KMS-11 (cell line): Measurements from ENCODE around the gene SIRT1.

Experiments used
- H2AFZ ChIP-seq: fragments of 200-600 bp; sonication (generic); 2 replicates; pipeline ENCODE4 v1.6.1; 2016; ENCODE audit warnings: antibody characterized with exemption, mixed run types, low read depth
- H3K27ac ChIP-seq: fragments of 200-600 bp; sonication (generic); 2 replicates; pipeline ENCODE4 v1.6.1; 2016; ENCODE audit warnings: mild to moderate bottlenecking, mixed run types
- H3K27me3 ChIP-seq: fragments of 200-600 bp; sonication (generic); 2 replicates; pipeline ENCODE4 v1.6.1; 2017; ENCODE audit warnings: mild to moderate bottlenecking, low read depth, mixed run types, moderate library complexity; ENCODE audit not compliant: insufficient read depth
- H3K36me3 ChIP-seq: fragments of 200-600 bp; sonication (generic); 2 replicates; pipeline ENCODE4 v1.6.1; 2017; ENCODE audit warnings: mild to moderate bottlenecking, mixed run types; ENCODE audit not compliant: insufficient read depth
- H3K4me1 ChIP-seq: fragments of 200-600 bp; sonication (generic); 2 replicates; pipeline ENCODE4 v1.6.1; 2016; ENCODE audit warnings: mild to moderate bottlenecking, low read depth, mixed run types; ENCODE audit not compliant: poor library complexity, severe bottlenecking
- H3K4me2 ChIP-seq: fragments of 200-600 bp; sonication (generic); 2 replicates; pipeline ENCODE4 v1.7.0; 2016; ENCODE audit warnings: mild to moderate bottlenecking, mixed run types
- H3K4me3 ChIP-seq: fragments of 200-600 bp; sonication (generic); IDR thresholded peaks from 2 replicates; pipeline ENCODE4 v1.6.1; 2017; ENCODE audit warnings: low read depth, low read length, mixed read lengths; ENCODE audit not compliant: insufficient read depth
- H3K79me2 ChIP-seq: fragments of 200-600 bp; sonication (generic); 2 replicates; pipeline ENCODE4 v1.6.1; 2016; ENCODE audit warnings: low read depth, mixed run types; ENCODE audit not compliant: insufficient read depth
- H3K9ac ChIP-seq: fragments of 200-600 bp; sonication (generic); 2 replicates; pipeline ENCODE4 v1.6.1; 2016; ENCODE audit warnings: mild to moderate bottlenecking, mixed run types
- H4K20me1 ChIP-seq: fragments of 200-600 bp; sonication (generic); 2 replicates; pipeline ENCODE4 v1.6.1; 2016; ENCODE audit warnings: mild to moderate bottlenecking, mixed run types; ENCODE audit not compliant: insufficient read depth
- CTCF ChIP-seq: fragments of 200-600 bp; sonication (generic); conservative IDR thresholded peaks from 2 replicates; pipeline ENCODE4 v1.6.1; 2017; ENCODE audit warnings: low read depth, mild to moderate bottlenecking, antibody characterized with exemption, low read length, moderate library complexity, mixed read lengths

Gene SIRT1

GRCh38 chr10:67858971-67859370 is 25.5 kb upstream of the SIRT1 start:
- no peaks in the 10 kb centered on the region for H3K79me2 ChIP-seq
- H3K4me3 ChIP-seq = no peak overlapping the region
- H3K27ac ChIP-seq = no peak overlapping the region
- TF ChIP-seq CTCF = no peak
- no peak overlapping the region for H2AFZ ChIP-seq
- no peaks in the 10 kb centered on the region for H3K36me3 ChIP-seq
- H3K4me1 ChIP-seq = no peaks in the 10 kb centered on the region
- no peaks in the 10 kb centered on the region for H3K27me3 ChIP-seq
- H3K9ac ChIP-seq = no peak overlapping the region
- no peaks in the 10 kb centered on the region for H4K20me1 ChIP-seq
- H3K4me2 ChIP-seq = no peak overlapping the region

DNA sequence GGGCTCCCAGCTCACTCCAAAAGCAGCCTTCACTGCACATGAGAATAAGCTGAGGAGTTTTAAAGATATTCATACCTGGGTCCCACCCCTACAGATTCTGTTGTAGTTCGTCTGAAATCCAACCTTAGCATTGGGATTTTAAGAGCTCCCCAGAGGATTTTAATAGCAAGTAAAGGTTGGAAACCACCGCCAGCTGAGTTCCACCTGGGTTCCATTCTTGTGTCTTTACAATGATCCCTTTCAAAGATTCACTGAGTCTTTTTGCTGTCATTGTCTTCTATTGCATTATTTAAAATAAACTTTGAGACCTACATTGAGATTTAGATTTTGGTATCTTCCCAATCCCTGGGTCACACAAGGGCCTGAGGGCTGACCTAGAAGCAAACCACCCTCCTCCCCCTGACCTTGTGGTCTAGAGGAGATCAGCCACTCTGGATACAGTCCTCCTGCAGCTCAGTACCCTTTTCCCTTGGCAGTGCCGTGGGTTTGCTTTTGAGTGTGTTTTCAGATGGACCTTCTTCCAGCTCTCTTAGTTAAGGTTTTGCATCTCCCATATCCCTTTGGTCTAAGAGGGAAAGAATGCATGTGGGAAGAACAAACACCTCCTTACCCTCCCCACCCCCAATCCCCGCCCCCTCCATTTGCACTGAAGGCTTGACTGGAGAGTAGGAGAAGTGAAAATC is 22.6 kb upstream of the SIRT1 start:
- Histone ChIP-seq H3K27ac (no peak overlapping the region), H3K9ac (no peak overlapping the region), H3K36me3 (no peaks in the 10 kb centered on the region), H3K27me3 (no peaks in the 10 kb centered on the region), H2AFZ (no peak overlapping the region), H4K20me1 (no peaks in the 10 kb centered on the region), H3K4me1 (no peaks in the 10 kb centered on the region), H3K79me2 (no peaks in the 10 kb centered on the region), H3K4me3 (no peak overlapping the region), H3K4me2 (no peak overlapping the region)
- TF ChIP-seq CTCF = no peak

DNA sequence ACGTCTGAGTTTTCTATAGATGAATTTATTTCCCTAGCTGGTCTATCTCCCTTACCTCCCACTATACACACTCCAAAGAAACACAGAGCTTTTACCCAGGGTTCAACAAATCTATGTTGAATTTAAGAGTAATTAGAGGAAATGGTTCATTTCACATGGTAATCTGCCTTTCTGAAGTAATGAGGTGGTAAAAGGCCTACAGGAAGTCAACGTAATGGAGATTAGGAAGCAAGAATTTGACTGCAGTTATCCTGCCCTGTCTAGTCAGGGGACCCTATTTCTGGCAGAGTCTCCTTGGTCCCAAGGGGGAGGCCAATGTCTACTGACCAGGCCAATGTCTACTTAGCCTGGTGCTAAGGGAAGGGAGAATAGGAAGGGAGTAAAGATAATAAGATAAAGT is 21.4 kb upstream of the SIRT1 start:
- H3K27ac ChIP-seq = no peak overlapping the region
- TF ChIP-seq CTCF = no peak

GRCh38 chr10:67864607-67865371 is 19.7 kb upstream of the SIRT1 start:
- Histone ChIP-seq H3K4me2 (no peak overlapping the region), H2AFZ (no peak overlapping the region), H3K9ac (no peak overlapping the region), H3K4me3 (no peak overlapping the region), H3K27me3 (no peaks in the 10 kb centered on the region), H3K79me2 (no peaks in the 10 kb centered on the region), H3K4me1 (no peaks in the 10 kb centered on the region), H3K36me3 (no peaks in the 10 kb centered on the region), H3K27ac (no peak overlapping the region), H4K20me1 (no peaks in the 10 kb centered on the region)
- no peak for TF ChIP-seq CTCF

More for the DNA sequence above, 21.4 kb upstream of the SIRT1 start:
- Histone ChIP-seq H4K20me1 (no peaks in the 10 kb centered on the region), H3K36me3 (no peaks in the 10 kb centered on the region), H3K4me2 (no peak overlapping the region), H3K4me3 (no peak overlapping the region), H3K79me2 (no peaks in the 10 kb centered on the region), H3K27me3 (no peaks in the 10 kb centered on the region), H3K9ac (no peak overlapping the region), H2AFZ (no peak overlapping the region), H3K4me1 (no peaks in the 10 kb centered on the region)
